ENCODE measurements around the gene RPL13. TPM values are rescaled to one million over a fixed set of nuclear protein-coding genes. Genes with fewer than 3 reads are reported as not detected.

Gene RPL13
- total and polyA plus RNA-seq, 3 donors from 2014 or later, result 1,947 to 3,862 (median 1,952) TPM

GRCh38 chr16:89606006-89606405, 45.5 kb downstream of the RPL13 start:
- H3K27ac ChIP-seq, result no peak overlapping the region
- H3K4me1 ChIP-seq, result peaks cover 10% of the 10 kb centered on the region
- WGBS, 2 donors, result 81 to 97% methylated on average over 5 to 9 of the region's 9 CpGs
- H3K9me3 ChIP-seq, result no peaks in the 10 kb centered on the region
- intact Hi-C loops (cut with DNase I; ENCODE audit: low total_unique reads), result no loop called here
- no peak overlapping the region for H3K4me3 ChIP-seq
- TF ChIP-seq POLR2A (IDR thresholded peaks at IDR 0.05) (no peak), CTCF (IDR thresholded peaks at IDR 0.05) (no peak)
- DNase-seq, result no peak
- H3K36me3 ChIP-seq (ENCODE audit: low read depth, missing control alignments), result no peaks in the 10 kb centered on the region
- H3K27me3 ChIP-seq, result no peaks in the 10 kb centered on the region

GRCh38 chr16:89607453-89607852, 47.0 kb downstream of the RPL13 start:
- Histone ChIP-seq H3K4me3 (no peak overlapping the region), H3K4me1 (peaks cover 5% of the 10 kb centered on the region), H3K9me3 (no peaks in the 10 kb centered on the region), H3K27me3 (no peaks in the 10 kb centered on the region), H3K36me3 (ENCODE audit: low read depth, missing control alignments) (no peaks in the 10 kb centered on the region), H3K27ac (no peak overlapping the region)
- TF ChIP-seq CTCF (IDR thresholded peaks at IDR 0.05), result no peak
- WGBS, 2 donors, result 86 to 91% methylated on average over 9 of the region's 9 CpGs
- intact Hi-C loops (cut with DNase I; ENCODE audit: low total_unique reads), result no loop called here
- DNase-seq, result no peak

- Histone ChIP-seq H3K27me3 (no peaks in the 10 kb centered on the region), H3K4me1 (no peaks in the 10 kb centered on the region), H3K4me3 (no peak overlapping the region), H3K27ac (no peak overlapping the region), H3K36me3 (ENCODE audit: low read depth, missing control alignments) (no peaks in the 10 kb centered on the region), H3K9me3 (no peaks in the 10 kb centered on the region)
- no peak for TF ChIP-seq CTCF (IDR thresholded peaks at IDR 0.05)
- TF ChIP-seq POLR2A (IDR thresholded peaks at IDR 0.05), result no peak
- WGBS, 2 donors, result 88 to 92% methylated on average over 32 of the region's 32 CpGs
- no peak for DNase-seq
- intact Hi-C loops (cut with DNase I; ENCODE audit: low total_unique reads), result no loop called here
Observed at GRCh38 chr16:89607937-89608740, 47.7 kb downstream of the RPL13 start.

- Histone ChIP-seq H3K4me3 (no peak overlapping the region), H3K4me1 (no peaks in the 10 kb centered on the region), H3K27ac (no peak overlapping the region), H3K27me3 (no peaks in the 10 kb centered on the region), H3K9me3 (no peaks in the 10 kb centered on the region), H3K36me3 (ENCODE audit: low read depth, missing control alignments) (no peaks in the 10 kb centered on the region)
- intact Hi-C loops (cut with DNase I; ENCODE audit: low total_unique reads), result no loop called here
- no peak for DNase-seq
- TF ChIP-seq CTCF (IDR thresholded peaks at IDR 0.05) (no peak), POLR2A (IDR thresholded peaks at IDR 0.05) (no peak)
- WGBS, 2 donors, result 95 to 98% methylated on average over 1 of the region's 1 CpG
Observed at GRCh38 chr16:89610108-89610453, 49.6 kb downstream of the RPL13 start.
